ENCODE measurements around the gene CLMN.

GRCh38 chr14:95218006-95218405 is 101.7 kb downstream of the CLMN start:
- no peak for TF ChIP-seq CTCF (conservative IDR thresholded peaks at IDR 0.05; ENCODE audit: low read depth, low read length)
- no peak for TF ChIP-seq EZH2 (IDR thresholded peaks at IDR 0.05; ENCODE audit: borderline replicate concordance, low read depth, low read length, poor library complexity, severe bottlenecking)
